Fibroblast of gingiva (primary cell): ENCODE measurements around the gene ITGA6.

ENCODE experiments used
- DNase-seq: peaks from one replicate; pipeline ENCODE4 v3.0.0-alpha.2; 2011; ENCODE audit warnings: low read depth

ITGA6 gene

DNA sequence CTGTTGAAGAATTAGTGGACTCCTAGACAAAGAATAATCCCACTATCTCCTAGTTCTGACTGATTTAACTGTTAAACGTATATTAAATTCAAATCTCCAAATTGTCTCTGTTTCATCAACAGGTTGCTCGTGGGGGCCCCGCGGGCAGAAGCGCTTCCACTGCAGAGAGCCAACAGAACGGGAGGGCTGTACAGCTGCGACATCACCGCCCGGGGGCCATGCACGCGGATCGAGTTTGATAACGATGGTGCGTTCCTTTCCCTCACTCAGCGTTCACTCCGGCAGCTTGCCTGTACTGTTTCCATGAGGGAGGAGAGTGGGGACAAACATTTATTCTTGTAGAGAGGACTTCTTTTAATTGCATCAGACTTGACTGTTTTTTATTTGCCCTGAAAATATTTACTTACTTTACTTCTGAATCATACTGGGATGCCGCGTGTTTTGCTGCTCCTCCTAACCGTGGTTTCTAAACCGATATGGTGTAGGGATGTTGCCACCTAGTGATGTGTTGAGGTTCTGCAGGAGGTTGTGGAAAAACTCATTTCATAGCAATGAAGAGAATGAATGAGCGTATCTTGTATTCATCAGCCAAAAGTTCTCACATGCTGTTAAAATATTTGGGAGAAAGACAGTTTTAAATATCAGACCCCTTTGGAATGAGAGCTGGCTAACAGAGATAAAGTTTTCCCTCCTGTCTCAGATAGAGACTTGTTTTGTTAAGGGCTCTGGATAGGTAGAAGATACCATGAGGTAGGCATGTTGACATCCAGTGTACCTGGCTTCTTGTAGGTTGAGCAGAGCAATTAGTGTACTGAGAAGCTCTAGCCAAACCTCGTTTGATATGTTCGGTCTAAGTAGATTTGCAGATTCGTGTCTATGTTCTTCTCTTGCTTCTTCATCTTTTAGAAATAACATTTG lies 38.3 kb downstream of the ITGA6 start:
- DNase-seq: peak; percentile 79

GRCh38 chr2:172467382-172467781 lies 40.0 kb downstream of the ITGA6 start:
- no peak for DNase-seq

DNA sequence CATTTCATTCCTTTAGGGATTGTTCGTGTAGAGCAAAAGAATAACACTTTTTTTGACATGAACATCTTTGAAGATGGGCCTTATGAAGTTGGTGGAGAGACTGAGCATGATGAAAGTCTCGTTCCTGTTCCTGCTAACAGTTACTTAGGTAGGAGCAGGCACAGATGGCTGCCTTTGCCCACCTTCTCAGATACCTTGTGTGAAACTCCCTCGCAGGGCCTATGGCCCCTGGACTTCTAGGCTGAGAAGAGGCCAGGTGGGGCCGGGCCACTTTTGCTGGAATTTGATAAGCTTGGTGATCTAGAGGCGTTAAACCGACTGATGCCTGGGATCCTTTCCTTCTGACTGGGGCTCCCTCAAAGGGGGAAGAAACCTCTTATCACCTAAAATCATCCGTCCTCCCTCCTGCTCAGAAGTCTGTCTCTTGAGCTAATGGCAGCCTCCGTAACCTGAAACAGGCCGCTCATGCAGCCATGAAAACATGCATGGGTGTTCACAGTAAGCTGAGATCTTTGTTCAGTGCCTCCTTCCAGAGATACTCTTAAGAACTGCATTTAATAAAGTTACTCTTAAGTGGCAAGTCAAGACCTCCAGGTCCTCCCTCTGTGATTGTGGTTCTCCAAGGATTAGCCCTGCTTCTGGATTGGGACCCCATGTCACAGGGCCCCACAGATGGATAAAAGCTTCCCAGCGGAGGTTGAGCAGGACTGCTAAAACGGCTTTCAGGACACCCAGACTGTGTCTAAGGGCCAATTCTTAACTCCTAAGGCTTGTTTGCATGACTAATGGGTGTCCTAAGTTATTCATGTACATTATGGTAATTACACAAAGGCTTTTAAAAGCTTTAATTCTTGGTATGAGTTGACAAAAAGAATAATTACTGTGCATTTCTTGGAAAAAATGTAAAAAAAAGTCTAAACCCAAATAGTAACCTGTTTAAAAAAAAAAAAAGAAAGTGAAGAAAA lies 43.9 kb downstream of the ITGA6 start:
- no peak for DNase-seq

GRCh38 chr2:172472446-172473033 lies 45.2 kb downstream of the ITGA6 start:
- DNase-seq: no peak

- no peak for DNase-seq
Observed at GRCh38 chr2:172473167-172473566, 45.8 kb downstream of the ITGA6 start.

GRCh38 chr2:172478353-172478752 lies 51.0 kb downstream of the ITGA6 start:
- DNase-seq: no peak

DNA sequence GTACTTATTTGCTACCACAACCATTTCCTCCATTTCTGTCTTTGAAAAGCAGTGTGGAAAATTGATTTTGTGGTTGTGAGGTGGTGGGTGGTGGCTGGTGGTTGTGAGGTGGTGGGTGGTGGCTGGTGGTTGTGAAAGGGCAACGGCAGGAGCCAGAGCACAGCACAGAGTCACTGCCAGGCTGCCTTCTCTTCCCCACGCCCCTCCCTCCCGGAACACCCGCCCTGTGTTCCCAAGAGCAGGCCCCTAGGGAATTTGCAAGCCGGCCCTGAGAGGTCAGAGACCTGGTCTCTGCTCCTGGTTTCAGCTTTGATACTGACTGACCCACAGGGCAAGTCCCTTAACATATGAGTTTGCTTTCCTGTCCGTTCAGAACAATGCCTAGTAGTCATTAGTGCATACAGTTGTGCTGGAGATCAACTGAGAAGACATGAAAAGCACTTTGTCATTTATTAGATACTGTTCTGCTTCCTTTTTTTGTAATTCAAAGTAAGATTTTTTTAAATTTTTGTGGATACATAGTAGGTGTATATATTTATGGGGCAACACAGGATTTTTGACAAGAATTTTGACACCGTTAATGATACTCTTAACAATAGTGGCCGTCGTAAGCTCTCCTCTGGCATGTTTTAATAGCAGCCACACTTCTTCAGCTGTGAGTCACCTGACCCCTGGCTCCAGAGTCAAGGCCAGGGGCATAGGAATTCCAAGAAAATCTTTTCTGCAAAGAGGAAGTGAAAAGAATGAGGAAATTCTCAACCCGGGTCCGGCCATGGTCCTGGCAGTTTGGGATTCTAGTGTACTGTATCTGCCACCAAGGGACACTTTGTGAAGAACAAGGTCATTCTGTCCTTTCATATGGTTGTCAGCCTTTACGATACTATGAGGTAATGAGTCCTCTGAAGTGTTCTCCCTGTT lies 53.2 kb downstream of the ITGA6 start:
- peak; percentile 4 for DNase-seq

DNA sequence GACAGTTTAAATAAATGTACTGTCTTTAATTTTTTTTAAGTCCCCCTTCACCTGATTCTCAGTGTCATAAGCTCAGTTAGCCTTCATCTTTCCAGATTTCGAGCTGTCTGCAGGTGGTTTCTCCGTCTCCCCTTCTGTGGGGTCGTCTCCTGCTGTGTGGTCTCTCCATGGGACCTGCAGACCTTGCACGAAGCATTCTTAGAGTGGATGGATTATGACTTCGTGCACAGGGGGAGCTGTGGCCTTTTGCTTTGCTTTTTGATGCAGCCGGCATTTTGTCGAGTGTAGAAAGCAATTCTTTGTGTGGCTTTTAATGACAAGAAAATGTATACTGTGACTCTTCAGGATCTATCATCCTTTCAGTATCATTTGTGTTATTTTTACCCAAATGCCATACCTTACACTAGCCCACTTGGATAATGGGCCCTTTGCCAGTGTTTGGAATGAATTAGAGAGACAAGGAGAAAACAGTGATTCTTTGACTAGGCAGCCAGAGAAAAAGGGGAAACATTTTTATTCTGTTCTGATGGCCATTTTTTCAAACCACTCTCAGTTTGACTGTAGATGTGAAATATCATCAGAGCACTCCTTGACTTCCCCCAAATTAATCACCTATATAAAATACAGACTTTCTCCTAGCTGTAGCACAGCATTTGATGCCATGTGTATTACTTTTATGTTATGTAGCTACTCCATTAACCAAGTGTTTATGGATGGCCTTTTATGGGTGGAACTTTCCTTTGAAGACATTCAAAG lies 54.3 kb downstream of the ITGA6 start:
- no peak for DNase-seq

DNA sequence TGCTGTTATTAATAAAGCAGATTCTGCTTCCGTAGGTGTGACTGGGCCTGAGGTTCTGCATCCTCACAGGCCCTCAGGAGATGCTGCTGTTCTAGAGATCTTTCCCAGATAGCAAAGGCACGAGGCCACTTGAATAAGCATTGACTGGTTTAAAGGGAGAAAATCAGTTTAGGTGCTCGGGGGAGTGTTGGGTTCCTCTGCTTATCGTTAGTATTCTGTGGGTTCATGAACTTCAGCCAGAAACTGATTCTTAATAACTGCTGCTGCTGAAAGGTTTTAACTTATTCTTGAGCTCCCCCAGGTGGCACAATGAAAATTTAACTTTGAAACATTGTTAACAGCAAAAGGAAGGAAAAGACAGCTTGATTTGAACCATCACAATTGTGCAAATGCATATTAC lies 56.9 kb downstream of the ITGA6 start:
- DNase-seq: peak; percentile 14

GRCh38 chr2:172484706-172485105 lies 57.3 kb downstream of the ITGA6 start:
- no peak for DNase-seq

DNA sequence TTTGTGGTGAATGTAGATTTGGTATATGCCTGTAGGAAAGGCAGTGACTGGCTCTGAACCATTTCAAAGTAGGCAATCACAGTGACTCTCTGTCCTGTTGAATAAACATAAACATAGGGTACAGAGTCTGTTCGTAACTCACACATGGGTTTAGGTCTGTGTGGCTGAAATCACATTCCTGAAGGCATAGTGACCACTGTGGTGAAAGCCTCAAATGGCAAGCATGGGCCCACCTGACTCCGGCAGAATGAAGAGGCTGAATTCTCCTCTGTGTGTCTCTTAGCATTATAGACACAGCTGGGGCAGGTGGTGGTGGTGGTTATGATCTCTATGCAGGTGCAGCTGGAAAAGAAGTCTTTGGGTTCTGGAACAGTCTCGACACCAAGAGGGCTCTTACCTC lies 61.2 kb downstream of the ITGA6 start:
- no peak for DNase-seq

DNA sequence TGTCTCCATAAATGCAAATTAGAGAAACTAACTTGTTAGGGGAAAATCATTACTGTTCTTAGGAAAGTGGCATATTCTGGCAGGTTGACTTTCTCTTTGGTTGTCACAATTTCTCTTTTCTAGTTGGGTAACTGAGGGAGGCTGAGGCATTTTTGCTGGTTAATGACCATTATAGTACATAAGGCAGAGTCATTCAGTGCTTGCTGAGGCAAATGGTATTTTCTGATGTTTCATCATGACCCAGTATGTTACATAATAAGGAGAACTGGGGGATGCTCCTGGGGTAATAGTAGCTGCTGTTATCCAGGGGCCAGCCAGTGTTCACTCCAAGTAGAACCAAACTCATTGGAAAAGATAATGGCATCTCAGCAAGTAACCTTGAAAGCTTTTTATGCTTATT lies 62.3 kb downstream of the ITGA6 start:
- DNase-seq: no peak

GRCh38 chr2:172496160-172496608 lies 68.8 kb downstream of the ITGA6 start:
- DNase-seq: no peak

- DNase-seq: no peak
Observed at GRCh38 chr2:172507199-172507598, 79.8 kb downstream of the ITGA6 start.

- DNase-seq: no peak
Observed at GRCh38 chr2:172510088-172510487, 82.7 kb downstream of the ITGA6 start.

DNA sequence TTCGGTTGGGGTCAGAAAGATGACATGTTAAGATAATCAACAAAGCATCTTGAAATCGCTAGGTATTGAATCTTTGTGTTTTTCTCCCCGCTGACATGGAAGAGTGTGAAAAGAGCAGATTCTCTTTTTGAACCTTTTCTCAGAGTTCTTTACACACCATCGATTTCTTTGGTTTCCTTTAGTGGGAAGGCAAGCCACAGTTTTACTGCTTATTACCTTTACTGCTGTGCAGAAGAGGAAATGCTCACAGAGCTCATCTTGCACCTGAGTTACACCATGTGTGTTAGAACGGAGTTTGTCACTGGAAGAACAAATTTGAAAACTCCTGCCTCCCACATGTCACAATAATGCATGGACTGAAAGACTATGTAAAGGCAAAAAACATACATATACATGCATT lies 83.2 kb downstream of the ITGA6 start:
- DNase-seq: no peak

- DNase-seq: no peak
Observed at GRCh38 chr2:172512810-172513523, 85.6 kb downstream of the ITGA6 start.

DNA sequence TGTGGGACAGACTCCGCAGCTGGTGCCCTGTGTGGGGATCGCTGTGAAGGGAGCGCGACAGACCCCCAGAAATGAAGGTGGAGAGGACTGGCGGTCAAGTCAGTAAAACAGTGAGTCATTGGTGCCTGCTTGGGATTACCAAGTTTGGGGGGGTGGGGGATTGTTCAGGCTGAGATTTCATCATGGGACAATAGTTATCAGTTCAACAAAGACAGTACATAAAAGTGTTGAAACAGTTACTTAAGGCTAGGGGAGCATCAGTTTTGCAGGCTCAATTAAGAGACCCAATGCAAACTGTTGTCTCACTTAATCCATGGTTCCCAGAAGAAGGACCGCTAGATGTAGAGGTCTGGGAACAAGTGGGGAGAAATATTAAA lies 86.1 kb downstream of the ITGA6 start:
- no peak for DNase-seq

DNA sequence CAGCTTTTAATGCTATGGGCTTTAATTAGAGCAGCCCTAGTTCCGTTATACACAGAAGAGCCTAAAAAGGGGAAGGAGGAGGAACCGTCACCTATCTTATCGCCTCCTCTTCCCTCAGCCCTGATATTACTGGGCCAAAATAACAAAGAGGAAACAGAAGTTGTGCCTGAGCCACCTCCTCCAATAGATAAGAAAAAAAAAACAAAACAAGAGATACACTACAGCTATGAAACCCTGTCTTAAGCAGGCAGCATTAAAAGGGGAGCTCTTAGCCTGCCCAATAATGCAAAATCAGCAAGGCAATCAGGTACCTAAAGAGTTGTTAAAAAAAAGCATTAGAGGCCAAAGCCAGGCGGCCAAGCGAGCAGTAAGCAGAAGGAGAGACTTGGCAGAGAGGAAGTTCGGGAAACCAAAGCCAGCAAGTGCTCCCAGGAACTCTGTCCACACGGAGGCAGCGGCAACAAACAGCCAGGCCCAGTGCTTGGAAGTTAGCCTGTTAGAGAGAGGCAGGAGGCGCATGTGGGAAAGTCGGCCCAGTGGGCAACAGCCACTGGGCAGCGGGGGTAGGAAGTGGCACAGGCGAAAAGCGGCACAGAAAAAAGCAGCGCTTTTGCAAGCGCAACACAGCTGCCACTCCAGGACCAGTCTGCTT lies 86.7 kb downstream of the ITGA6 start:
- DNase-seq: no peak
